Measurements from ENCODE around the gene GRM7.

GRM7 gene

GRCh38 chr3:7322957-7323669 is 462.2 kb downstream of the GRM7 start:
- Histone ChIP-seq H3K4me1 (ENCODE audit: low read length) (no peaks in the 10 kb centered on the region), H3K27ac (ENCODE audit: low read length) (no peak overlapping the region), H4K20me1 (ENCODE audit: insufficient read depth, low read length) (no peaks in the 10 kb centered on the region), H3K27me3 (ENCODE audit: low read depth, low read length) (no peaks in the 10 kb centered on the region), H3K9me3 (ENCODE audit: insufficient read depth, low read length) (no peaks in the 10 kb centered on the region), H3K4me3 (ENCODE audit: low read length) (no peak overlapping the region), H3K9ac (ENCODE audit: low read length) (no peak overlapping the region), H3K79me2 (ENCODE audit: low read length) (no peaks in the 10 kb centered on the region), H3K4me2 (ENCODE audit: low read length) (no peak overlapping the region), H3K36me3 (replicated peaks; ENCODE audit: low read depth, low read length) (no peaks in the 10 kb centered on the region), H2AFZ (ENCODE audit: low read depth, low read length) (no peak overlapping the region)
- TF ChIP-seq CTCF (IDR thresholded peaks at IDR 0.05; ENCODE audit: low read depth, low read length) (no peak), EZH2phosphoT487 (IDR thresholded peaks at IDR 0.05; ENCODE audit: low read depth) (no peak)

- TF ChIP-seq EZH2phosphoT487 (IDR thresholded peaks at IDR 0.05; ENCODE audit: low read depth) (no peak), CTCF (IDR thresholded peaks at IDR 0.05; ENCODE audit: low read depth, low read length) (no peak)
- no peak overlapping the region for H2AFZ ChIP-seq (ENCODE audit: low read depth, low read length)
- no peaks in the 10 kb centered on the region for H3K36me3 ChIP-seq (replicated peaks; ENCODE audit: low read depth, low read length)
- no peaks in the 10 kb centered on the region for H3K79me2 ChIP-seq (ENCODE audit: low read length)
- H3K4me3 ChIP-seq (ENCODE audit: low read length): no peak overlapping the region
- no peak overlapping the region for H3K27ac ChIP-seq (ENCODE audit: low read length)
- H3K9me3 ChIP-seq (ENCODE audit: insufficient read depth, low read length): no peaks in the 10 kb centered on the region
- H3K27me3 ChIP-seq (ENCODE audit: low read depth, low read length): no peaks in the 10 kb centered on the region
- no peaks in the 10 kb centered on the region for H3K4me1 ChIP-seq (ENCODE audit: low read length)
- no peak overlapping the region for H3K9ac ChIP-seq (ENCODE audit: low read length)
- no peak overlapping the region for H3K4me2 ChIP-seq (ENCODE audit: low read length)
- H4K20me1 ChIP-seq (ENCODE audit: insufficient read depth, low read length): no peaks in the 10 kb centered on the region
Measured at GRCh38 chr3:7328339-7328738, 467.4 kb downstream of the GRM7 start.

GRCh38 chr3:7332696-7333095 is 471.8 kb downstream of the GRM7 start:
- no peaks in the 10 kb centered on the region for H3K36me3 ChIP-seq (replicated peaks; ENCODE audit: low read depth, low read length)
- no peak overlapping the region for H3K4me3 ChIP-seq (ENCODE audit: low read length)
- no peak overlapping the region for H3K9ac ChIP-seq (ENCODE audit: low read length)
- H3K9me3 ChIP-seq (ENCODE audit: insufficient read depth, low read length): no peaks in the 10 kb centered on the region
- H4K20me1 ChIP-seq (ENCODE audit: insufficient read depth, low read length): no peaks in the 10 kb centered on the region
- H2AFZ ChIP-seq (ENCODE audit: low read depth, low read length): no peak overlapping the region
- no peak overlapping the region for H3K4me2 ChIP-seq (ENCODE audit: low read length)
- TF ChIP-seq CTCF (IDR thresholded peaks at IDR 0.05; ENCODE audit: low read depth, low read length) (no peak), EZH2phosphoT487 (IDR thresholded peaks at IDR 0.05; ENCODE audit: low read depth) (no peak)
- no peaks in the 10 kb centered on the region for H3K27me3 ChIP-seq (ENCODE audit: low read depth, low read length)
- no peaks in the 10 kb centered on the region for H3K4me1 ChIP-seq (ENCODE audit: low read length)
- no peaks in the 10 kb centered on the region for H3K79me2 ChIP-seq (ENCODE audit: low read length)
- no peak overlapping the region for H3K27ac ChIP-seq (ENCODE audit: low read length)

GRCh38 chr3:7333125-7333524 is 472.2 kb downstream of the GRM7 start:
- Histone ChIP-seq H2AFZ (ENCODE audit: low read depth, low read length) (no peak overlapping the region), H3K36me3 (replicated peaks; ENCODE audit: low read depth, low read length) (no peaks in the 10 kb centered on the region), H3K27me3 (ENCODE audit: low read depth, low read length) (no peaks in the 10 kb centered on the region), H3K4me2 (ENCODE audit: low read length) (no peak overlapping the region), H4K20me1 (ENCODE audit: insufficient read depth, low read length) (no peaks in the 10 kb centered on the region), H3K4me3 (ENCODE audit: low read length) (no peak overlapping the region), H3K79me2 (ENCODE audit: low read length) (no peaks in the 10 kb centered on the region), H3K9me3 (ENCODE audit: insufficient read depth, low read length) (no peaks in the 10 kb centered on the region), H3K9ac (ENCODE audit: low read length) (no peak overlapping the region), H3K27ac (ENCODE audit: low read length) (no peak overlapping the region), H3K4me1 (ENCODE audit: low read length) (no peaks in the 10 kb centered on the region)
- TF ChIP-seq EZH2phosphoT487 (IDR thresholded peaks at IDR 0.05; ENCODE audit: low read depth) (no peak), CTCF (IDR thresholded peaks at IDR 0.05; ENCODE audit: low read depth, low read length) (no peak)
